Esophagus squamous epithelium (tissue), 5 donors: Measurements from ENCODE around the gene PACS2. TPM values are rescaled to one million over a fixed set of nuclear protein-coding genes. Genes with fewer than 3 reads are reported as not detected.

Experiments
- DNase-seq: peaks from one replicate; lab custom pipeline; 2025; lab: John Stamatoyannopoulos, UW
- H3K27ac ChIP-seq, 4 donors: fragments of 200-600 bp; sonication (generic); one replicate each; pipeline ENCODE4 v1.5.1; 2016 to 2019; ENCODE audit warnings: mild to moderate bottlenecking in 1 of 4
- H3K27me3 ChIP-seq, 4 donors: fragments of 200-600 bp; sonication (generic); 1 replicate in 3 of 4; 2 replicates in 1 of 4; pipeline versions ENCODE4 v1.5.1 to v1.6.0; 2017 to 2021; ENCODE audit warnings: antibody characterized with exemption in 1 of 4
- H3K36me3 ChIP-seq, 3 donors: fragments of 200-600 bp; sonication (generic); one replicate each; pipeline ENCODE4 v1.5.1; 2016 to 2019
- H3K4me1 ChIP-seq, 3 donors: fragments of 200-600 bp; sonication (generic); one replicate each; pipeline ENCODE4 v1.5.1; 2017 to 2019
- H3K4me3 ChIP-seq, 4 donors: fragments of 200-600 bp; sonication (generic); 1 replicate in 3 of 4; 2 replicates in 1 of 4; pipeline ENCODE4 v1.5.1; 2016 to 2019; ENCODE audit warnings: mild to moderate bottlenecking in 2 of 4, moderate library complexity in 1 of 4
- H3K9me3 ChIP-seq, 3 donors: fragments of 200-600 bp; sonication (generic); one replicate each; pipeline ENCODE4 v1.5.1; 2016 to 2019
- POLR2A ChIP-seq, 4 donors: fragments of 450-650 bp; IDR thresholded peaks; one replicate each; pipeline ENCODE4 v1.6.1; 2017; ENCODE audit warnings: antibody characterized with exemption in 4 of 4, mild to moderate bottlenecking in 4 of 4, moderate library complexity in 3 of 4
- WGBS, 2 donors: methylation state at CpG; one replicate each; pipeline ENCODE4 v1.1.5; 2018; 5-methylcytosine and 5-hydroxymethylcytosine counted together
- intact Hi-C: fragments of 100-400 bp; cut with DNase I; formaldehyde crosslinking; loops from one replicate; pipeline ENCODE4 v1.15.0; 2022
- total RNA-seq, 4 donors: library from RNA; depleted of rRNA; stranded (reverse); fragments of >200 nt; gene quantifications; one replicate each; pipeline ENCODE4 v1.1.0, GENCODE V29; 2016
- TF ChIP-seq, protein P1 (sequence below), 6 experiments: fragments of 450-650 bp in 4 of 6; fragments of 200-600 bp in 2 of 6; sonication (generic) in 2 of 6; IDR thresholded peaks; one replicate each; pipeline ENCODE4 v1.5.1; 2016 to 2019; ENCODE audit warnings: antibody characterized with exemption in 6 of 6, mild to moderate bottlenecking in 4 of 6, moderate library complexity in 4 of 6
- donor health status: DM: yes; HTN: yes; CAD: no.

PACS2 gene
- total RNA-seq, 4 donors from 2014 or later: 20.2 to 42.3 (median 30.9) TPM

DNA sequence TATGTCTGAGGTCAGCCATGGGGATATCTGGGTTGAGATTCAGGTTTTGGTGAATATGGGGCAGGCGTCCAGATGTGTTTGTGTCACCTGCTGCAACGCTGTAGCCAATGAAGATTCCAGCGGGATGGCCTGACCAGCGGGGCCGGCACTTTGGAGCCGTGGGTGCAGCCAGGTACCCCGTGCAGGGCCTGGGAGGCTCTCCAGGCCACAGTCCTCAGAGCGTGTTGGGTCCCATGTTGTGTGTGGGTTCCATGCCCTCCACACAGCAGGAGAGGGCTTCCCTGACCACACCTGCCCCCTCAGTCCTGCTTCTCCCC is 80.9 kb downstream of the PACS2 start:
- Histone ChIP-seq H3K4me1 (peaks cover 14 to 35% (median 17%) of the 10 kb centered on the region in 3 donors), H3K27ac (no peak overlapping the region), H3K9me3 (no peaks in the 10 kb centered on the region), H3K36me3 (peaks cover 0 to 57% (median 7%) of the 10 kb centered on the region in 3 donors), H3K4me3 (no peak overlapping the region), H3K27me3 (no peaks in the 10 kb centered on the region)
- WGBS, 2 donors: 89 to 90% methylated on average over 2 to 8 of the region's 8 CpGs
- TF ChIP-seq POLR2A (IDR thresholded peaks at IDR 0.05): no peak
- TF ChIP-seq, protein P1, sequence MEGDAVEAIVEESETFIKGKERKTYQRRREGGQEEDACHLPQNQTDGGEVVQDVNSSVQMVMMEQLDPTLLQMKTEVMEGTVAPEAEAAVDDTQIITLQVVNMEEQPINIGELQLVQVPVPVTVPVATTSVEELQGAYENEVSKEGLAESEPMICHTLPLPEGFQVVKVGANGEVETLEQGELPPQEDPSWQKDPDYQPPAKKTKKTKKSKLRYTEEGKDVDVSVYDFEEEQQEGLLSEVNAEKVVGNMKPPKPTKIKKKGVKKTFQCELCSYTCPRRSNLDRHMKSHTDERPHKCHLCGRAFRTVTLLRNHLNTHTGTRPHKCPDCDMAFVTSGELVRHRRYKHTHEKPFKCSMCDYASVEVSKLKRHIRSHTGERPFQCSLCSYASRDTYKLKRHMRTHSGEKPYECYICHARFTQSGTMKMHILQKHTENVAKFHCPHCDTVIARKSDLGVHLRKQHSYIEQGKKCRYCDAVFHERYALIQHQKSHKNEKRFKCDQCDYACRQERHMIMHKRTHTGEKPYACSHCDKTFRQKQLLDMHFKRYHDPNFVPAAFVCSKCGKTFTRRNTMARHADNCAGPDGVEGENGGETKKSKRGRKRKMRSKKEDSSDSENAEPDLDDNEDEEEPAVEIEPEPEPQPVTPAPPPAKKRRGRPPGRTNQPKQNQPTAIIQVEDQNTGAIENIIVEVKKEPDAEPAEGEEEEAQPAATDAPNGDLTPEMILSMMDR (IDR thresholded peaks at IDR 0.05): no peak
- no peak for DNase-seq
- intact Hi-C loops: no loop called here

DNA sequence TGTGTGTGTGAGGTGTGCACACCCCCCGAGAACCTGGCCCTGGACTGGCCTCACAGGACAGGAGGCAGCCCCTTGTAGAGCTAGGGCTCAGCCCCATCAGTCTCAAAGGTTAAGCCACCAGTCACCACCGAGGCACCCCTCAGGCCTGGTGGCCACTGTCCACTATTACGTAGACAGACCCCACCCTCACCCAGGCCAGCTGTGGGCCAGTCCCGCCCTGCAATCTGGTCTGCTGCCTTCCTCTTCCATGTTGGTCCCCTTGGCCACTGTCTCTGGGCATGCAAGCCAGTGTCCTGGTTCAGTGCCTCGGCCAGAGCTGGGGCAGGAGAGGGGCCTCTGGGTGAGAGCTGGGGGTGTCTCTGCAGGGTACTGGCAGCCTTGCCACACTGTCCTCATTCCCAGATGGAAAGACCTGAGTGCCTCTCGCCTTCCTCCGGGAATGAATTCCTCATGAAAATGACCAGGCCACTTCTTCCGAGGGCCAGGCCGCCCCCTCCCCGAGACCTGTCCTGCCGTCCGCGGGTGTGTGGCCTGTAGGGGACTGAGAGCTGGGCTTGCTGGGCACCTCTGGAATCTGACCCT is 82.9 kb downstream of the PACS2 start:
- Histone ChIP-seq H3K4me1 (peaks cover 14 to 33% (median 17%) of the 10 kb centered on the region in 3 donors), H3K27me3 (no peaks in the 10 kb centered on the region), H3K4me3 (peak overlapping the region in 3 of 4 donors; percentile 77 to 92 (median 87)), H3K36me3 (peaks cover 0 to 53% (median 12%) of the 10 kb centered on the region in 3 donors), H3K9me3 (peaks cover 0 to 6% (median 0%) of the 10 kb centered on the region in 3 donors), H3K27ac (peak overlapping the region; percentile 77 to 92 (median 86))
- intact Hi-C loops: no loop called here
- no peak for DNase-seq
- TF ChIP-seq, protein P1 (IDR thresholded peaks at IDR 0.05): no peak
- TF ChIP-seq POLR2A (IDR thresholded peaks at IDR 0.05): no peak
- WGBS, 2 donors: 100% methylated on average over 1 to 2 of the region's 13 CpGs

DNA sequence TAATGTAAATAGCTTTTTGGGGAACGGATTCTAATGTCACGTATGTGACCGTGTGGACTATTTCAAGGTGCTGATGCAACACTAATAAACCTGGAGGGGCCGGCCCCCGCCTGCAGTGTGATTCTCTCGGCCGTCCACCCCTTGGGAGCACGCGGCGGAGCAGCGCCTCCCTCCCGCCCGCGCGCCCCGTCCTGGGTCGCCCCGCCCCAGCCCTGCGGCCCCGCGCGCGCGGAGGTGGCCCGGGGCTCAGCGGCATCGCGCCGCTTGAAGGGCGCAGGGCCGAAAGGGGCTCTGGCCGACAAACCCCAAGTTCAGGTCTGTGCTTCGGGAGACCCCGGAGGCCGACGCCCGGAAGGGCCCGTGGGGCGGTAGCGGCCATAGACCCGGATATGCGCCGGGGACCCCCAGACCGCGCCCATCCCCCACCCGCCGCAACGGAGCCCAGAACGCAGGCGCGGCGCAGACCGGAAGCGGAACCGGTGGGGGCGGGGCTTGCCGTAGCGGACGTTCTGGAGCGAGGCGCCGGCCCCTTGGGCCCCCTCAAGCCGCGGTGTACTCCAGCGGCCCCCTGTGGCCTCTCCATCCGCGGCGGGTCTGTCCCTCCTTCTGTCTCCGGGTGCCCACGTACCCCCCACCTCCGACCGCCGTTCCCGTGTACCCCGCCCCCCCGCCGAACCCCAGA is 83.6 kb downstream of the PACS2 start, which contains the start of gene TEX22:
TEX22 (plus strand) TSS at position 495 of the 682 bp plus-strand sequence. CDS start 803 bp downstream, outside the sequence.
- Histone ChIP-seq H3K27me3 (no peaks in the 10 kb centered on the region), H3K36me3 (peaks cover 0 to 46% (median 12%) of the 10 kb centered on the region in 3 donors), H3K4me1 (peaks cover 14 to 33% (median 17%) of the 10 kb centered on the region in 3 donors), H3K27ac (peak within 1 kb of the TSS; percentile 77 to 92 (median 86)), H3K9me3 (peaks cover 0 to 6% (median 0%) of the 10 kb centered on the region in 3 donors), H3K4me3 (peak within 1 kb of the TSS; percentile 68 to 92 (median 82))
- DNase-seq: peak; percentile 41
- intact Hi-C loops: no loop called here
- peak in 3 of 4 donors; percentile 23 to 66 (median 61) for TF ChIP-seq POLR2A (IDR thresholded peaks at IDR 0.05)
- TF ChIP-seq, protein P1 (IDR thresholded peaks at IDR 0.05): peak in 1 of 6 experiments; percentile 24
- WGBS, 2 donors: 0 to 18% methylated on average over 1 to 3 of the region's 77 CpGs

DNA sequence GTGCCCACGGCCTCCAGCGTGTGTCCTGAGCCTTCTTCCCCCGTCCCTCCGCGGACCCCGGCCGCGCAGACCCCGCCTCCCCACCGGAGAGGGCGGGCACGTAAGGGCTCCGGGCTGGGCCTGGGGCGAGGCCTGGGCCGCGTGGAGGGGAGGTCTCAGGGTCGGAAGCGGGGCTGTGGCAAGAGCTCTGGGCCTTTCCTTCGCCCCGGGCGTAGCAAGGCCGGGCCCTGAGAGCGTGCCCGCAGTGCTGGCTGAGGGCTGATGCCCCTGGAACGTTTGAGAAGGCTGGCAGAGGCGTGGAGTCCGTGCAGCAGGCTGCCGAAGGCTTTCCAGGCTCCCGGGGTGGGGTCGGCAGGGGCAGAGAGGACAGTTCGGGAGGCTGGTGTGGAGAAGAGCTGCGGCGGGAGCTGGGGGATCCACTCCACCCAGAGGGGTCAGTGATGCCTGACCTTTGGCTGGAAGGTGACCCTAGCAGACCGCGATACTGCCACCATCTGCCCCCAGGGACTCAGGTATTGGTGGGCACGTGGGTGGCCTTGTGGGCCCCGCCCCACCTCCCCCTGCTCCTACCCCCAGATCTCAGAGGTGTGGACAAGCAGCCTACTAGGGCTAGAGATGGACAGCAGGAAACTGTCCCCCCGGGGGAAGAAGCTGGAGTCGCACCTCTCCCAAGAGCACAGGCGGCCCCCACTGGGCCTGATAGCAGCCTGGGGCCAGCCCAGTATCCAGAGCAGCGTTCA is 84.3 kb downstream of the PACS2 start:
- WGBS, 2 donors: 73% methylated on average over 3 of the region's 41 CpGs; no CpG with 5 or more reads in 1 of the 2 donors
- peaks cover 14 to 33% (median 17%) of the 10 kb centered on the region in 3 donors for H3K4me1 ChIP-seq
- DNase-seq: no peak
- H3K4me3 ChIP-seq: peak overlapping the region; percentile 68 to 92 (median 82)
- TF ChIP-seq, protein P1 (IDR thresholded peaks at IDR 0.05): no peak
- no peak for TF ChIP-seq POLR2A (IDR thresholded peaks at IDR 0.05)
- H3K27me3 ChIP-seq: no peaks in the 10 kb centered on the region
- intact Hi-C loops: no loop called here
- peak overlapping the region; percentile 77 to 92 (median 86) for H3K27ac ChIP-seq
- H3K36me3 ChIP-seq: peaks cover 0 to 42% (median 12%) of the 10 kb centered on the region in 3 donors
- H3K9me3 ChIP-seq: peaks cover 0 to 6% (median 0%) of the 10 kb centered on the region in 3 donors
